ENCODE measurements around the gene GTF3C1. TPM values are rescaled to one million over a fixed set of nuclear protein-coding genes. Genes with fewer than 3 reads are reported as not detected.

GTF3C1 gene
- total RNA-seq, 3 donors from 2014 or later: 31.2 to 44.6 (median 37.4) TPM

- peaks cover 3% of the 10 kb centered on the region for H3K36me3 ChIP-seq
- H3K4me3 ChIP-seq: no peak overlapping the region
- intact Hi-C loops (cut with DNase I; ENCODE audit: low total_unique reads): no loop called here
These were observed 11.2 kb downstream of the GTF3C1 start for GRCh38 chr16:27538528-27538927.

GRCh38 chr16:27534256-27534655 is 15.5 kb downstream of the GTF3C1 start:
- Histone ChIP-seq H3K4me3 (no peak overlapping the region), H3K36me3 (peaks cover 12% of the 10 kb centered on the region), H3K4me1 (no peaks in the 10 kb centered on the region), H3K27me3 (no peaks in the 10 kb centered on the region), H3K9me3 (no peaks in the 10 kb centered on the region), H3K27ac (no peak overlapping the region)
- TF ChIP-seq CTCF (IDR thresholded peaks at IDR 0.05) (no peak), POLR2AphosphoS5 (IDR thresholded peaks at IDR 0.05) (no peak), POLR2A (IDR thresholded peaks at IDR 0.05) (no peak)
- intact Hi-C loops (cut with DNase I; ENCODE audit: low total_unique reads): no loop called here
- no peak for DNase-seq (ENCODE audit: low spot score in 2 of 2)

More at GRCh38 chr16:27538528-27538927, 11.2 kb downstream of the GTF3C1 start:
- no peak for TF ChIP-seq CTCF (IDR thresholded peaks at IDR 0.05)
- TF ChIP-seq POLR2A (IDR thresholded peaks at IDR 0.05): no peak
- TF ChIP-seq POLR2AphosphoS5 (IDR thresholded peaks at IDR 0.05): no peak
- no peak overlapping the region for H3K27ac ChIP-seq
- no peaks in the 10 kb centered on the region for H3K27me3 ChIP-seq
- no peaks in the 10 kb centered on the region for H3K4me1 ChIP-seq
- no peak for DNase-seq (ENCODE audit: low spot score in 2 of 2)
- H3K9me3 ChIP-seq: no peaks in the 10 kb centered on the region

- peaks cover 9% of the 10 kb centered on the region for H3K36me3 ChIP-seq
- no peak for DNase-seq (ENCODE audit: low spot score in 2 of 2)
- H3K27ac ChIP-seq: no peak overlapping the region
- H3K27me3 ChIP-seq: no peaks in the 10 kb centered on the region
- no peaks in the 10 kb centered on the region for H3K4me1 ChIP-seq
- no peaks in the 10 kb centered on the region for H3K9me3 ChIP-seq
- intact Hi-C loops (cut with DNase I; ENCODE audit: low total_unique reads): no loop called here
- TF ChIP-seq POLR2A (IDR thresholded peaks at IDR 0.05) (no peak), CTCF (IDR thresholded peaks at IDR 0.05) (no peak), POLR2AphosphoS5 (IDR thresholded peaks at IDR 0.05) (no peak)
- no peak overlapping the region for H3K4me3 ChIP-seq
These were observed 17.6 kb downstream of the GTF3C1 start for GRCh38 chr16:27531826-27532800.

- TF ChIP-seq CTCF (IDR thresholded peaks at IDR 0.05) (no peak), POLR2AphosphoS5 (IDR thresholded peaks at IDR 0.05) (no peak), POLR2A (IDR thresholded peaks at IDR 0.05) (no peak)
- intact Hi-C loops (cut with DNase I; ENCODE audit: low total_unique reads): no loop called here
- DNase-seq (ENCODE audit: low spot score in 2 of 2): no peak
- no peak overlapping the region for H3K4me3 ChIP-seq
- no peaks in the 10 kb centered on the region for H3K4me1 ChIP-seq
- no peak overlapping the region for H3K27ac ChIP-seq
- peaks cover 0 to under 1% of the 10 kb centered on the region in 2 donors for H3K9me3 ChIP-seq
- no peaks in the 10 kb centered on the region for H3K27me3 ChIP-seq
- peaks cover 9% of the 10 kb centered on the region for H3K36me3 ChIP-seq
These were observed 18.5 kb downstream of the GTF3C1 start for GRCh38 chr16:27531186-27531585.

GRCh38 chr16:27529962-27530361 is 19.8 kb downstream of the GTF3C1 start:
- Histone ChIP-seq H3K4me1 (no peaks in the 10 kb centered on the region), H3K4me3 (no peak overlapping the region), H3K27me3 (no peaks in the 10 kb centered on the region), H3K9me3 (peaks cover 0 to 12% of the 10 kb centered on the region in 2 donors), H3K27ac (no peak overlapping the region), H3K36me3 (peaks cover 9% of the 10 kb centered on the region)
- intact Hi-C loops (cut with DNase I; ENCODE audit: low total_unique reads): no loop called here
- TF ChIP-seq POLR2AphosphoS5 (IDR thresholded peaks at IDR 0.05) (no peak), POLR2A (IDR thresholded peaks at IDR 0.05) (no peak), CTCF (IDR thresholded peaks at IDR 0.05) (no peak)
- no peak for DNase-seq (ENCODE audit: low spot score in 2 of 2)

All from breast epithelium (tissue), 4 donors.